Neural cell (in vitro differentiated cells): ENCODE measurements around the gene SAMM50.

Experiments used
- POLR2AphosphoS5 ChIP-seq: IDR thresholded peaks from 2 replicates; pipeline ENCODE4 v1.6.1; 2012
- RAD21 ChIP-seq: fragments of 450-650 bp; conservative IDR thresholded peaks from 2 replicates; pipeline ENCODE4 v1.6.1; 2014; ENCODE audit warnings: antibody characterized with exemption, mild to moderate bottlenecking, moderate library complexity
- TAF1 ChIP-seq: IDR thresholded peaks from 2 replicates; pipeline ENCODE4 v1.6.1; 2012; ENCODE audit warnings: low read depth
- TF ChIP-seq, protein P1 (sequence below): fragments of 450-650 bp; IDR thresholded peaks from 2 replicates; pipeline ENCODE4 v1.5.1; 2014; ENCODE audit warnings: antibody characterized with exemption, mild to moderate bottlenecking, moderate library complexity; ENCODE audit not compliant: poor library complexity, severe bottlenecking
- TF ChIP-seq, protein P2 (sequence below): IDR thresholded peaks from 2 replicates; pipeline ENCODE4 v1.6.1; 2012; ENCODE audit warnings: borderline replicate concordance

DNA sequence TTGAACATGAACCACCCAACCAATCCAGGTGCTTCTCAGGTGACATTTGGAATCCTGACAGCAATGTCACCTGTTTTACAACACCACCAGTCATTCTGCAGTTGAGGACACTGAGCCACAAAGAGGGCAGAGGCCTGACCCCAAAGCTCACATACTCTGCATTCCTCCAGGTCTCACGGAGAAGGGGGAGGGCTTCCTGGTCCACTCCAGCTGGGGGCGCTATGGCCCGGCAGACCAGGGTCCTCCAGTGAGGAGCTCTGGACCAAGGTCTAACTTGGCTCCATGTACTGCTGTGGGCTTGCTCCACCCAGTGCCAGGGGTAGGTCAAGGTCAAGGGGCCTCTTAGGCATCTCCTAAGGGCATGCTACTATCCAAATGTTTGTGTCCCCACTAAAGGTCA lies 33.1 kb upstream of the SAMM50 start:
- TF ChIP-seq, protein P1, sequence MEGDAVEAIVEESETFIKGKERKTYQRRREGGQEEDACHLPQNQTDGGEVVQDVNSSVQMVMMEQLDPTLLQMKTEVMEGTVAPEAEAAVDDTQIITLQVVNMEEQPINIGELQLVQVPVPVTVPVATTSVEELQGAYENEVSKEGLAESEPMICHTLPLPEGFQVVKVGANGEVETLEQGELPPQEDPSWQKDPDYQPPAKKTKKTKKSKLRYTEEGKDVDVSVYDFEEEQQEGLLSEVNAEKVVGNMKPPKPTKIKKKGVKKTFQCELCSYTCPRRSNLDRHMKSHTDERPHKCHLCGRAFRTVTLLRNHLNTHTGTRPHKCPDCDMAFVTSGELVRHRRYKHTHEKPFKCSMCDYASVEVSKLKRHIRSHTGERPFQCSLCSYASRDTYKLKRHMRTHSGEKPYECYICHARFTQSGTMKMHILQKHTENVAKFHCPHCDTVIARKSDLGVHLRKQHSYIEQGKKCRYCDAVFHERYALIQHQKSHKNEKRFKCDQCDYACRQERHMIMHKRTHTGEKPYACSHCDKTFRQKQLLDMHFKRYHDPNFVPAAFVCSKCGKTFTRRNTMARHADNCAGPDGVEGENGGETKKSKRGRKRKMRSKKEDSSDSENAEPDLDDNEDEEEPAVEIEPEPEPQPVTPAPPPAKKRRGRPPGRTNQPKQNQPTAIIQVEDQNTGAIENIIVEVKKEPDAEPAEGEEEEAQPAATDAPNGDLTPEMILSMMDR: no peak
- TF ChIP-seq RAD21 (no peak), TAF1 (no peak), POLR2AphosphoS5 (no peak)
- TF ChIP-seq, protein P2, sequence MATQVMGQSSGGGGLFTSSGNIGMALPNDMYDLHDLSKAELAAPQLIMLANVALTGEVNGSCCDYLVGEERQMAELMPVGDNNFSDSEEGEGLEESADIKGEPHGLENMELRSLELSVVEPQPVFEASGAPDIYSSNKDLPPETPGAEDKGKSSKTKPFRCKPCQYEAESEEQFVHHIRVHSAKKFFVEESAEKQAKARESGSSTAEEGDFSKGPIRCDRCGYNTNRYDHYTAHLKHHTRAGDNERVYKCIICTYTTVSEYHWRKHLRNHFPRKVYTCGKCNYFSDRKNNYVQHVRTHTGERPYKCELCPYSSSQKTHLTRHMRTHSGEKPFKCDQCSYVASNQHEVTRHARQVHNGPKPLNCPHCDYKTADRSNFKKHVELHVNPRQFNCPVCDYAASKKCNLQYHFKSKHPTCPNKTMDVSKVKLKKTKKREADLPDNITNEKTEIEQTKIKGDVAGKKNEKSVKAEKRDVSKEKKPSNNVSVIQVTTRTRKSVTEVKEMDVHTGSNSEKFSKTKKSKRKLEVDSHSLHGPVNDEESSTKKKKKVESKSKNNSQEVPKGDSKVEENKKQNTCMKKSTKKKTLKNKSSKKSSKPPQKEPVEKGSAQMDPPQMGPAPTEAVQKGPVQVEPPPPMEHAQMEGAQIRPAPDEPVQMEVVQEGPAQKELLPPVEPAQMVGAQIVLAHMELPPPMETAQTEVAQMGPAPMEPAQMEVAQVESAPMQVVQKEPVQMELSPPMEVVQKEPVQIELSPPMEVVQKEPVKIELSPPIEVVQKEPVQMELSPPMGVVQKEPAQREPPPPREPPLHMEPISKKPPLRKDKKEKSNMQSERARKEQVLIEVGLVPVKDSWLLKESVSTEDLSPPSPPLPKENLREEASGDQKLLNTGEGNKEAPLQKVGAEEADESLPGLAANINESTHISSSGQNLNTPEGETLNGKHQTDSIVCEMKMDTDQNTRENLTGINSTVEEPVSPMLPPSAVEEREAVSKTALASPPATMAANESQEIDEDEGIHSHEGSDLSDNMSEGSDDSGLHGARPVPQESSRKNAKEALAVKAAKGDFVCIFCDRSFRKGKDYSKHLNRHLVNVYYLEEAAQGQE: no peak
